GM12801 (cell line): ENCODE results near the gene ANKS6.

ENCODE experiments used
- TF ChIP-seq, protein P1 (sequence below): IDR thresholded peaks from one replicate; pipeline ENCODE4 v1.5.1; 2011; ENCODE audit warnings: control low read depth; ENCODE audit not compliant: insufficient read length; ENCODE audit errors: extremely low read depth

Gene ANKS6

DNA sequence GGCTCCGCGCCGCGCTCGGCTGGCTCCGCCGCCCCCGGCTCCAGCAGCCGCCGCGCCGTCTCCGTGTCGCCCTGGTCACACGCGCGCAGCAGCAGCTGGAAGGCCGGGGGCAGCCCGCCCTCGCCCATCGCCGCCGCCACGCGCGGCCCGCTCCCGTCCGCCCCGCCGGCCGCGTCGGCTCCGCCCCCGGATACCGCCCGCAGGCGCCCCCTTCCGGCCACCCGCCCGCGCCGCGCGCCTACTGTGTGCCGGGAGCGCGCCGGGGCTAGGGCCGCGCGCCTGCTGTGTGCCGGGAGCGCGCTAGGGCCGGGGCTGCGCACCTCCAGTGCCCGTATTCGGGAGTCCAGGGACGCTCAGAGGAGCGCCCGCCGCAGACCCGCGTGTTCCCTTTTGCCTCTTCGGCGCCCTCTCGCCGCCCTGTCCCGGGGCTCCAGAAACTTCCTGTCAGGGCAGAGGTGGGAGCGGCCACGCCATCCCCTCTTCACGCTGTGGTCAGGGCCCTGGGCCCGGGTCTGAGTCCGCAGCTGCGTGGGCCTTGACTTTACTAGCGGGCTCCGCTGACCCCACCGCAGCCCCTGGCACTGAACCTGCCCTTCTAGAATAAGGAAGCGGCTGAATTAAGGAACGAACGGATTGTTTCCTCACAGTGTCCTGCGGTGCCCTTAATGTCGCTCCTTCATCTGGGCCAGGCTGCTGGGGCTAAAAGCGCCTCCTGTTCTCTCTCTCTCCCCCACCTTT, at the start of gene ANKS6:
TSS of gene ANKS6 (minus strand) at position 192 of the 738 bp plus-strand sequence. CDS start at position 128, 64 bp downstream.
- TF ChIP-seq, protein P1, sequence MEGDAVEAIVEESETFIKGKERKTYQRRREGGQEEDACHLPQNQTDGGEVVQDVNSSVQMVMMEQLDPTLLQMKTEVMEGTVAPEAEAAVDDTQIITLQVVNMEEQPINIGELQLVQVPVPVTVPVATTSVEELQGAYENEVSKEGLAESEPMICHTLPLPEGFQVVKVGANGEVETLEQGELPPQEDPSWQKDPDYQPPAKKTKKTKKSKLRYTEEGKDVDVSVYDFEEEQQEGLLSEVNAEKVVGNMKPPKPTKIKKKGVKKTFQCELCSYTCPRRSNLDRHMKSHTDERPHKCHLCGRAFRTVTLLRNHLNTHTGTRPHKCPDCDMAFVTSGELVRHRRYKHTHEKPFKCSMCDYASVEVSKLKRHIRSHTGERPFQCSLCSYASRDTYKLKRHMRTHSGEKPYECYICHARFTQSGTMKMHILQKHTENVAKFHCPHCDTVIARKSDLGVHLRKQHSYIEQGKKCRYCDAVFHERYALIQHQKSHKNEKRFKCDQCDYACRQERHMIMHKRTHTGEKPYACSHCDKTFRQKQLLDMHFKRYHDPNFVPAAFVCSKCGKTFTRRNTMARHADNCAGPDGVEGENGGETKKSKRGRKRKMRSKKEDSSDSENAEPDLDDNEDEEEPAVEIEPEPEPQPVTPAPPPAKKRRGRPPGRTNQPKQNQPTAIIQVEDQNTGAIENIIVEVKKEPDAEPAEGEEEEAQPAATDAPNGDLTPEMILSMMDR = no peak

GRCh38 chr9:98846081-98846480, 49.7 kb upstream of the ANKS6 start:
- TF ChIP-seq, protein P1 = no peak

DNA sequence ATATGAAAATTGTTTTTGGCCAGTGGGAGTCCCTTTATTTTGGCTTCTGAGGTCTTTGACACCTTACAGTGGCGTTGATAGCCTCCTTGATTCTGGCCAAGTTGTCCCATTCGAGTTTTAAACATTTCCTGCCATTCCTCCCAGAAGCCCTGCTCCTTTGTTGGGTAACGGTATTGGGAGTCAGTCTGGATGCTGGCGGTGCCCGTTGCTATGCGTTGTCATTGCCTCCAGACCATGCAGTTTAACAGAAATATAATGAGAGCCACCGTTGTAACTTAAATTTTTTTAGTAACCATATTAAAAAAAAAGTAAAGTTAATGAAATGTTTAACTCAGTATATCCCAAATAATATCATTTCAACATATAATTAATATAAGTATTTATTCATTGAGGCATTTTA, 46.2 kb upstream of the ANKS6 start:
- TF ChIP-seq, protein P1 = no peak

GRCh38 chr9:98839724-98840123, 43.4 kb upstream of the ANKS6 start:
- TF ChIP-seq, protein P1 = no peak

DNA sequence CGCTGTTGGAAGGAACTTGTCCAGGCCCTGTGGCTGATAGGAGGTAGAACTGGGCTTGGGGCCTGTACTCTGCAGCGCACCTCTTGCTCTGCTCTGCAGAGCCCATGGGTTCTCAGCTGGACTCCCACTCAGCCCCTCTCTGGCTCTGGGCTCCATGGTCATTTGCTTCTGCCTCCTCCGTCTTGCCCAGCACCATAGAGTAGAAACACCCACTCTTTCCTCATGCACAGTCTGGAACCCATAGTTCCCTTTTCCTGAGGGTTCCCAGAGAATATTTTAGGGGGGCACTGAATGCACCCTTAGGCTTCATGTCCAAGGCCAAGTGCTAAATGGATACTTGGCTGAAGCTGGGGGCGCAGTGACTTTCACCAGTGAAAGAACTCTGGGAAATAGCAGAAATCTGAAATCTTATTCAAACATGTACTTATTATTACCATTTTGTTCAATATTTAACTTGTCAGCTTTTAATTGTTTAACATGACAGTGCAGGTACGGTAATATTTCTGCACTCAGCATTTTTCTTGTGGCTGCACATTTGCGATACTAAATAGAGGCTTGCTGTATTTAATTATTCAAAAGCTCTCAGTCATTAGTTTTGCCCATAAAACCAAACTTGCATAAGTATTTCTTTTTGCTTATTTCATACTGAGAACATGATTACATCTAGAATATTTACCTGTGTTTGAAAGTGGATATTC, 42.7 kb upstream of the ANKS6 start:
- TF ChIP-seq, protein P1 = no peak

DNA sequence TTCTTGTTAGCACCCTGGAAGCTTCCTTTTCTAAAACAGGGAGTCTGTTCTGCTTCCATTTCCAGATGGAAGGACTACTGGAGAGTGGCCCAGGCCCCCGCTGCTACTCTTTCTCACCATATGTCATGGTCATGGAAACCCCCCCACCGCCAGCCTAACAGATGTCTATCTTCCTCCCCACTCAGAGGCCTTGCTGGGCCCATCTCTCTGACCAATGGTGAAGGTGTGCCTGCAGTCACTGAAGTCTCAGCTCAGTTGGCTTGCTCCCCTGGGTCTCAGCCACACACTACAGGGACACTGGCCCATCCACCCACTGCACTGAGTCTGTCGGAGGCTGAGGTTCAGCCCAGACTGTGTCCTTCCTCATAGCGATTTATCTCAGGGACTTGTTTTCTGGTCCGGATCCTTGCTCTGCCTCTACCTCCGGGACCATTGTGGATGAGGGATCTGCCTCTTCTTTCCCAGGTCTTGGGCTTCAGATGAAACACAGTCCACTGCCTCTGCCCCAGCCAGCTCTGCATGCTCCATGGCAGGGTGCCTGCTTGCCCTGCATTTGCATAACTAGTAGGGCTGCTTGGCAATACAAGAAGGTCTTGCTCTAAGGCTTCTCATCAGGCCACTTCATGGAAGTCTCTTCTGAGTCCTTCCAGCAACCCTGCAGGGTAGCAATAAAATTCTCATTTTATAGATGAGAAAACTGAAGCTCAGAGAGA, 42.0 kb upstream of the ANKS6 start:
- TF ChIP-seq, protein P1 = no peak

DNA sequence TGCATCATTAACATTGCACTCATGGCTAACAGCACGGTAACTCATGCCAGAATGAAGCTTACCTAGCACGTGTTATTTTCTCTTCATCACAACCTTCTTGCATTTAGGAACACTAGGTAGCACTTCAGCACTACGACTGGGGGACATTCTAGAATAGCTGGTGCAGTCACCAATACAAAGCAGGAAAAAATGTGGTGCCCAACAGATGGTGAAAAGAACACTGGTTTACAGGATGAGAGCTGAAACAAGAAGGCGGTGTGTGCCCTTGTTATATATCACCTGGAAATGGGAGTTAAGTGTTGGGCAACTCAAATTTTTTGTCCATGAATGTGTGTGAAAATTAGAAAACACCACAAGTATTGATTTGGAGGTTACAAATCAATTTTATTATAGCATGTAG, 41.2 kb upstream of the ANKS6 start:
- TF ChIP-seq, protein P1 = no peak
